ENCODE measurements around the gene ROPN1L. TPM values are rescaled to one million over a fixed set of nuclear protein-coding genes. Genes with fewer than 3 reads are reported as not detected.

Gene ROPN1L
- total RNA-seq, 2 donors from 2014 or later, result 34.9 TPM; not detected in 1

- no peak for TF ChIP-seq POLR2A (IDR thresholded peaks at IDR 0.05)
- TF ChIP-seq, protein P1, sequence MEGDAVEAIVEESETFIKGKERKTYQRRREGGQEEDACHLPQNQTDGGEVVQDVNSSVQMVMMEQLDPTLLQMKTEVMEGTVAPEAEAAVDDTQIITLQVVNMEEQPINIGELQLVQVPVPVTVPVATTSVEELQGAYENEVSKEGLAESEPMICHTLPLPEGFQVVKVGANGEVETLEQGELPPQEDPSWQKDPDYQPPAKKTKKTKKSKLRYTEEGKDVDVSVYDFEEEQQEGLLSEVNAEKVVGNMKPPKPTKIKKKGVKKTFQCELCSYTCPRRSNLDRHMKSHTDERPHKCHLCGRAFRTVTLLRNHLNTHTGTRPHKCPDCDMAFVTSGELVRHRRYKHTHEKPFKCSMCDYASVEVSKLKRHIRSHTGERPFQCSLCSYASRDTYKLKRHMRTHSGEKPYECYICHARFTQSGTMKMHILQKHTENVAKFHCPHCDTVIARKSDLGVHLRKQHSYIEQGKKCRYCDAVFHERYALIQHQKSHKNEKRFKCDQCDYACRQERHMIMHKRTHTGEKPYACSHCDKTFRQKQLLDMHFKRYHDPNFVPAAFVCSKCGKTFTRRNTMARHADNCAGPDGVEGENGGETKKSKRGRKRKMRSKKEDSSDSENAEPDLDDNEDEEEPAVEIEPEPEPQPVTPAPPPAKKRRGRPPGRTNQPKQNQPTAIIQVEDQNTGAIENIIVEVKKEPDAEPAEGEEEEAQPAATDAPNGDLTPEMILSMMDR (IDR thresholded peaks at IDR 0.05), result no peak
- no peak for TF ChIP-seq POLR2AphosphoS5 (IDR thresholded peaks at IDR 0.05)
- intact Hi-C loops (cut with DNase I), result loop anchor here (10.0 kb wide), 1 partner anchor 1547 kb away; no protein-coding TSS in a partner anchor
- H3K9me3 ChIP-seq, result no peaks in the 10 kb centered on the region
- no peak overlapping the region for H3K4me3 ChIP-seq
- H3K27ac ChIP-seq, result no peak overlapping the region
- WGBS, result 97% methylated on average over 6 of the region's 6 CpGs
- no peak for DNase-seq (ENCODE audit: low spot score)
- H3K27me3 ChIP-seq (replicated peaks; ENCODE audit: insufficient read depth), result no peaks in the 10 kb centered on the region
- no peaks in the 10 kb centered on the region for H3K36me3 ChIP-seq
- no peaks in the 10 kb centered on the region for H3K4me1 ChIP-seq (replicated peaks)
Observed at GRCh38 chr5:10477943-10478342, 36.3 kb downstream of the ROPN1L start.

GRCh38 chr5:10478436-10478835 lies 36.8 kb downstream of the ROPN1L start:
- no peaks in the 10 kb centered on the region for H3K9me3 ChIP-seq
- no peaks in the 10 kb centered on the region for H3K27me3 ChIP-seq (replicated peaks; ENCODE audit: insufficient read depth)
- TF ChIP-seq, protein P1 (IDR thresholded peaks at IDR 0.05), result no peak
- TF ChIP-seq POLR2A (IDR thresholded peaks at IDR 0.05) (no peak), POLR2AphosphoS5 (IDR thresholded peaks at IDR 0.05) (no peak)
- whole genome bisulfite sequencing, result 72% methylated on average over 5 of the region's 5 CpGs
- intact Hi-C loops (cut with DNase I), result loop anchor here (10.0 kb wide), 1 partner anchor 1546 kb away; no protein-coding TSS in a partner anchor
- H3K27ac ChIP-seq, result no peak overlapping the region
- no peak for DNase-seq (ENCODE audit: low spot score)
- H3K36me3 ChIP-seq, result no peaks in the 10 kb centered on the region
- no peaks in the 10 kb centered on the region for H3K4me1 ChIP-seq (replicated peaks)
- no peak overlapping the region for H3K4me3 ChIP-seq

GRCh38 chr5:10479154-10479721 lies 37.6 kb downstream of the ROPN1L start:
- Histone ChIP-seq H3K36me3 (no peaks in the 10 kb centered on the region), H3K4me1 (replicated peaks) (no peaks in the 10 kb centered on the region), H3K27ac (no peak overlapping the region), H3K27me3 (replicated peaks; ENCODE audit: insufficient read depth) (no peaks in the 10 kb centered on the region), H3K9me3 (no peaks in the 10 kb centered on the region), H3K4me3 (no peak overlapping the region)
- WGBS, result 28% methylated on average over 11 of the region's 11 CpGs
- intact Hi-C loops (cut with DNase I), result loop anchor here (10.0 kb wide), 1 partner anchor 1546 kb away; no protein-coding TSS in a partner anchor
- TF ChIP-seq POLR2AphosphoS5 (IDR thresholded peaks at IDR 0.05), result no peak
- TF ChIP-seq POLR2A (IDR thresholded peaks at IDR 0.05), result no peak
- TF ChIP-seq, protein P1 (IDR thresholded peaks at IDR 0.05), result no peak
- DNase-seq (ENCODE audit: low spot score), result no peak

GRCh38 chr5:10480237-10480985 lies 38.7 kb downstream of the ROPN1L start:
- 87% methylated on average over 12 of the region's 12 CpGs for WGBS
- no peak for TF ChIP-seq POLR2A (IDR thresholded peaks at IDR 0.05)
- no peak for TF ChIP-seq POLR2AphosphoS5 (IDR thresholded peaks at IDR 0.05)
- TF ChIP-seq, protein P1 (IDR thresholded peaks at IDR 0.05), result no peak

More at GRCh38 chr5:10480237-10480985, 38.7 kb downstream of the ROPN1L start:
- H3K27me3 ChIP-seq (replicated peaks; ENCODE audit: insufficient read depth), result no peaks in the 10 kb centered on the region
- no peak overlapping the region for H3K4me3 ChIP-seq
- no peaks in the 10 kb centered on the region for H3K9me3 ChIP-seq
- no peak overlapping the region for H3K27ac ChIP-seq
- H3K4me1 ChIP-seq (replicated peaks), result no peaks in the 10 kb centered on the region
- intact Hi-C loops (cut with DNase I), result no loop called here
- no peaks in the 10 kb centered on the region for H3K36me3 ChIP-seq
- DNase-seq (ENCODE audit: low spot score), result no peak
